Measurements from ENCODE around the gene DCTD. TPM values are rescaled to one million over a fixed set of nuclear protein-coding genes. Genes with fewer than 3 reads are reported as not detected.
A peak's percentile ranks its signal among the peaks of the same experiment; 100 is the strongest.

The DCTD gene
- total and polyA plus RNA-seq, 2 of the 13 experiments (the other 11 are each of a cell fraction or from before 2014, with no cell fraction given): 85.1 to 95.3 TPM

- 0 out of 2 replicates have a peak, but pooled peaks have one; percentile 21 for TF ChIP-seq ZBTB4 (CRISPR knock-in tag; IDR thresholded peaks at IDR 0.05; ENCODE audit: borderline replicate concordance)
- TF ChIP-seq MYC (CRISPR knock-in tag; IDR thresholded peaks at IDR 0.05; ENCODE audit: borderline replicate concordance): no peak
- no peak for TF ChIP-seq SETDB1 (CRISPR knock-in tag; IDR thresholded peaks at IDR 0.05; ENCODE audit: borderline replicate concordance)
- TF ChIP-seq SOX6 (IDR thresholded peaks at IDR 0.05): no peak
- TF ChIP-seq SOX6 (CRISPR knock-in tag; IDR thresholded peaks at IDR 0.05): 0 out of 2 replicates have a peak, but pooled peaks have one; percentile 47
- peak; percentile 13; the same call in 1 of the 2 replicates for TF ChIP-seq CTCF (CRISPR knock-in tag; IDR thresholded peaks at IDR 0.05)
- peak; percentile 56 for TF ChIP-seq AGO2 (optimal IDR thresholded peaks at IDR 0.05; ENCODE audit: low read depth, low read length)
- TF ChIP-seq ZNF225 (CRISPR knock-in tag; IDR thresholded peaks at IDR 0.05): peak; percentile 47; the same call in 1 of the 2 replicates
- no peak for TF ChIP-seq ZNF101 (CRISPR knock-in tag; IDR thresholded peaks at IDR 0.05; ENCODE audit: borderline replicate concordance, low read depth)
- no peak for TF ChIP-seq ZXDC (CRISPR knock-in tag; IDR thresholded peaks at IDR 0.05)
- peak; percentile 2; the same call in 1 of the 2 replicates for TF ChIP-seq ZMAT3 (CRISPR knock-in tag; conservative IDR thresholded peaks at IDR 0.05)
- peak; percentile 48 for TF ChIP-seq ZNF407 (CRISPR knock-in tag; IDR thresholded peaks at IDR 0.05; ENCODE audit: not compliant biosample characterization)
These were observed 554 bp downstream of the DCTD start (continued) for GRCh38 chr4:182916483-182917181.

All from HepG2 (cell line).